NCI-H2107 treated with DMSO at 0.1 percent for 48 hours (cell line): ENCODE data around the gene BMF.

Experiments used
- DNase-seq: peaks from one replicate; lab custom pipeline; 2025; ENCODE audit not compliant: unreplicated experiment; lab: John Stamatoyannopoulos, UW

The BMF gene

GRCh38 chr15:40067921-40068624 lies 40.6 kb downstream of the BMF start:
- no peak for DNase-seq

GRCh38 chr15:40066589-40066988 lies 42.1 kb downstream of the BMF start:
- no peak for DNase-seq

DNA sequence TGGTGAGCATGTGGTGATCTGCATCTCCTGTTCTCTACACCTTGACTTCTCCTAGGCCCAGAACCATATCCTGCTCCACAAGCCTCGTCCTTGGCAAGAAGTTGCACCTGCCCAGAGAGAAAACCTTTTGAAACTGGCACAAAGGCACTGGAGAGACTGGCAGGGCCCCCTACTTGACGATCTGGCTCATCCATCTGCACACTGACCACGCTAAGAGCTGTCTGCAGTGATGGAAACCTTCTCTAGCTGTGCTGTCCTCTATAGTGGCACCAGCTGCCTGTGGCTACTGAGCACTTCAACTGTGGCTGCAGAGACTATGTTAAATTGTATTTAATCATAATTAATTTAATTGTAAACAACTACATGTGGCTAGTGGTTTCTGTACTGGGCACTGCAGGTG lies 43.5 kb downstream of the BMF start:
- peak; percentile 54 for DNase-seq

- no peak for DNase-seq
These were observed 44.3 kb downstream of the BMF start for GRCh38 chr15:40064231-40064894.

DNA sequence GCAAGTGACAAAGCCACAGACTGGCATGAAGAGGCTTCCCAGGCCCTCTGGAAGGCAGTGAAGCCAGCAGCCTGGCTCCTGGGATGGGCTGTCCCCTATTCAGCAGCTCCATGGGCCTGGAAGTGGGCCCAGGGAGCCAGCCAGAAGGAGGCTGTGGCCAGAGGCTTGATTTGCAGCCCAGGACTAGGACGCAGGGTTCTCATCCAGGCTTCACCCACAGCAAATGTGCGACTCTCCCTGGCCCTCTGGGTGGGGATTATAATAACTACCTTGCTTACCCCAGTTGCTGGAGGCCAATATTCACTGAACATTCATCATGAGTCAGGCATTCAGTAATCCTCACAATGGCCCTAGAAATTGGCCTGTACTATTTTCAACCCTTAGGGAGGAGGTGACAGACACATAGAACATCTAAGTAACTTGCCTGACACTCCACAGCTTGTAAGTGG lies 45.1 kb downstream of the BMF start:
- DNase-seq = no peak

DNA sequence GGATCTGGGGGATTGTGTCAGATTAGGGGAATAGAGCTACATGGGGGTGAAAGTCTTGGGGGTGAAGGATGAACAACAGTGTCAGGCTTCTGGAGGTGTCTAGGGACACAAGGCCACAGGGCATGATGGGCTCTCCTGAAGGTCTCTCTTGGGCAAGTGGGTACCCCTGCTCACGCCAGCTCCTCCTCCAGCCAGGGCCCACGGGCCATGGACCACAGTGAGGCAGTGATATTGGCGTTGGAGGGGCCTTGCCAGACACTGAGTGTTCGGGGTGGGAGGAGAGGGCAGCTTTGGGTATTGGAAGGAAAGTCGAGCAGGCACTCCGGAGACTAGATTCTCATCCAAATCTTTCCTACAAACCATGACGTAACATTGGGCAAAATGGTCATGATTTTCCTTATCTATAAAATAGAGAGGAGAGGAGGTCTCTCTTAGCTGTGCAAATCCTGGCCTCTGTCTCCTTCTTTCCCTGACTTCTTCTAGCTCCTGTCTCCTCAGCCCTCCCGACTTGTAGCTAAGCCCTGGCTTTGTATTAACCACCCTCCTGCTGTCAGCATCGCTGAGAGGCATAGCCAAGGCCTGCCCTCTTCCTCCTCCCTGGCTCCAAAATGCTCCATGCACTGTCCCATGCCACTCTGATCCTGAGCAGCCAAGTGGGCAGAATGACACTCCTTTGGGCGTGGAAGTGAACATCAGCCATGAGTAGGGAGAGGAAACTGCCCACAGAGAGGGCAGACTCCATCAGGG lies 45.7 kb downstream of the BMF start:
- no peak for DNase-seq

DNA sequence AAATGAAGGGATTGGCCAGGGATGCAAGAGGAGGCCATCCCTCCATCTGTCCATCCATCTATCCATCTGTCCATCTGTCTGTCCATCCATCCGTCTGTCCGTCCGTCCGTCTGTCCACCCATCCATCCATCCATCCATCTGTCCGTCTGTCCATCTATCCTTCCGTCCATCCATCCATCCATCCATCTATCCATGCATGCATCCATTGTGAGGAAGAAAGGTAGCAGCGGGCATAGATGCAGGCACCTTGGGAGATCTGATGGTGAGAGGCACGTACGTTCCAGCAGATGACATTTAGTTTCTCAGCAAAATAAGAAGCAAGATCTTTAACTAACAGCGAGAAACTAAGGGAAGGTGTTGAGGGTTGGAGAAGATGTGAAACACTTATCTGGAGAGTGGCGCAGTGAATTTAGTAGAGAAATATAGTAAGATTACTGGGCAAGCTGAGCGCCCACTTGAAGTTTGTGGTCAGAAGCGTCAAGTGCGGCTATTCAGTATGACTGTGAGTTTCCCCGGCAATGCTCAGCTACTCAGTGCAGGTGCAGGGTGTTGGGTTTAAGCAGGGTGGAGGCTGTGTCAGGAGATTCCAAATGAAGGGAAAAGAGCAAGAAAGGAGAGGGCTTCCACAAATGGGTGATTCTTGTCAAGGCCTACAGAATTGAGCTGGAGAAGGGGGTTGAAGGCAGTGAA lies 47.3 kb downstream of the BMF start:
- peak; percentile 80 for DNase-seq

DNA sequence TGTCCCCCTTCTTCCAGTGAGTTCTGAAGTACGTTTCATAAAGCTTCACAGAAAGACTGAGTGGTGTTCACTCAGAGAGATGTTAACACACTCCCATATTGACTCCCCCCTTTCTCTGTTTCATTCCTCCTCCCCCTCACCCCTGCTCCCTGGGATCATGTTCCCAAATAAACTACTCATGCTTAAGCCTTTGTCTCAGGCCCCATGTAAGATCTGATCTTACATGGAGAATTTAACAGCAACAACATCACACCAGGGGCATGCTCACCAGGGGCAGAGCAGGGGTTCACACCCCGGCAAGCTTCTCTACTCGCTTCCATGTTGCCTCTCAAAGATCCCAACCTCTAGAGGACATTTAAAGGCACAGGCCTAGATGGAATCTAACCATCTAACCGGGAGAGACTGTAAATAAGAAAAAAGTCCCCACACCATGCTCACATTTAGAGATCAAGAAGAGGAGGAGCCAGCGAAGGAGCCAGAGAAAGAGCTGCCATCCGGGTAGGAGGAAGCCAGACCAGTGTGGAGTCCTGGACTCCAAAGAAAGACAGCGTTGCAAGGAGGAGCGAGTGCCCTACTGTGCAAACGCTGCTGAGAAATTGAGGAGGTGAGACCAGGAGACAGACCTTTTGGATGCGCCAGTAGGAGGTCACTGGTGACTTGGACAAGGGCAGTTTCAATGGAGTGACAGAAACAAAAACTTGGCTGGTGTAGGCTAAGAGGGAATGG lies 48.3 kb downstream of the BMF start:
- DNase-seq = peak; percentile 44

DNA sequence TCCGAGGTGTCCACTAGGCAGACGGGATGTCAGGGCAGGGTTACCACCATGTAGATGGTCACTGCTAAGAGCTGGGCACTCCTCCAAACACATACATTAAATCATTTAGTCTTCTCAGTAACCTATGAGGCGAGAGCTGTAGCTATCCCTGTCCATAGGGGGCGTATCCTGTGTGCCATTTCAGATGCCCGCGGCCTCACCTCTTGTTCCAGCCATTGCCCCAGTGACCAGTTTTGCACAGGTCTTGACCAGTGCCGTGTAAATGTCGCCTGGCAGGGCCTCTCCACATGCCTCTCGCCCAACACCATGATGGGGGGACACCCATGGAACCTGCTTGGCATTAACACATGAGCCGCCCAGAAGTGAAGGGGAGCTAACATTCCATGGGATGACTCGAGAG lies 48.9 kb downstream of the BMF start:
- no peak for DNase-seq

DNA sequence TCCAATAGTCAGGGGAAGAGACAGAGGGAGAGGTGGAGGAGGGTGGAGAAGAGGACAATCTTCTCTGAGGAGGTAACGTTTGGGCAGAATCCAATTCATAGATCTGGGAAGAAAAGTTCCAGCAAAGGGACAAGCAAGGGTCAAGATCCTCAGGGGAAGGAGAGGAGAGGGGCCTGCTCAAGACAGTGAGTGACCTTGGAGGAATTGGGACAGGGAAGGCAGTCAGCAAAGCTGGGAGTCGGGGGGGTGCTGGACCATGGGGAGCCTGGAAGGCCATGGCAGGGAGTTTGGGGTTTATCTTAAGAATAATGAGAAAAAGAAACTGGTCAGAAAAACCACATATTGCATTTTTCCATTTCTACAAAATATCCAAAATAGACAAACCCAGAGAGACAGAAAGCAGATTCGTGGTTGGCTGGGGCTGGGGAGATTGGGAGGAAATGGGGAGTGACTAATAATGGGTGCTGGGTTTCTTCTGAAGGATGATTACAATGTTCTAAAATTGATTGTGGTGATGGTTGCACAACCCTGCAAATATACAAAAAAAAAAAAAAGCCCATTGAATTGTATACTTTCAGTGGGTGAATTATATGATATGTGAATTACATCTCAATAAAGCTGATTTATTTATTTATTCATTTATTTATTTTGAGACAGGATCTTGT lies 50.1 kb downstream of the BMF start:
- DNase-seq = no peak

- peak; percentile 42 for DNase-seq
These were observed 52.9 kb downstream of the BMF start for GRCh38 chr15:40055576-40056293.

DNA sequence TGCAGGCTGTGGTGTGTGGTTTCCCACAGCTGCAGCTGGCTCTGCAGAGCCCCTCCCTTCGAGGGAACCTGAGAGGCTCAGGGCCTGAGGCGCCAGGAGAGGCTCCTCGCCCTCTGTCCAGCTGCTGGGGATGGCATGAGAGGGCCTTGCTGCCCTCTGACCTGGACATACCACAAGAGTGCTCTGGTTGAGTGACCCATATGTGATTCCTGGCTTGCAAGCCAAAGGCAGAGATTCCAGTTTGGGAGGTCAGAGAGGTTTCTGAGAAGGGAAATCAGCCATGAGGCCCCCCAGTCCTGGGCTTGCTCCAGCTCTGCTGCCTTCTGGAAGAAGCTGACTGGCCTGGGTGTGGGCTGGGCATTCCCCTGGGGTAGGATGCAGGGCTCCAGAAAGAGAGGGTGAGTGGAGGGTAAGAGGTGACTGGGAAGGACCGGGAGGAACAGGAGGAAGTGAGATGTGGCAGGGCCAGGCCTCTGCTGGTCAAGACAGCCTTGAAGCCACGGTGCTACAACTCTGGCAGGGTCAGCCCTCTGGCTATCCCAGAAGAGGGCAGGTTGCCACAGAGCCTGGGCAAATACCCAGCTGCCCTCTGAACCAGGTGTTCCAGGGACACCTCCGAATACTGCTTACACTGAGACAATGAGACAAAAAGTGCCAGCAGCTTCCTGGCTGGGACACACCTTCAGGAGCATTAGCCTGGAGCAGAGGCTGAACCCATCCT lies 53.7 kb downstream of the BMF start:
- peak; percentile 37 for DNase-seq

DNA sequence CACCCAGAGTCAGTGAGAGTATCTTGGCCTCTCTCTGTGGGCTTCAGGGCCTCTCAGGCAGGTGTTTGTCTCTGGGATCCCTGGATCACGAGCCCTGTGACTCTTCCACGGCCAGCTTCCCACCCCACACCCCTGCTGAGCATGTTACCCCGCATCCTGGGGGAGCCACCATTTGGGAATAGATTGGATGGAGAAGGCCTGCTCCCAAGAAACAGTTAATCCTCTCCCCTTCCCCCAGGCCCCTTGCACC lies 54.1 kb downstream of the BMF start:
- peak; percentile 65 for DNase-seq

DNA sequence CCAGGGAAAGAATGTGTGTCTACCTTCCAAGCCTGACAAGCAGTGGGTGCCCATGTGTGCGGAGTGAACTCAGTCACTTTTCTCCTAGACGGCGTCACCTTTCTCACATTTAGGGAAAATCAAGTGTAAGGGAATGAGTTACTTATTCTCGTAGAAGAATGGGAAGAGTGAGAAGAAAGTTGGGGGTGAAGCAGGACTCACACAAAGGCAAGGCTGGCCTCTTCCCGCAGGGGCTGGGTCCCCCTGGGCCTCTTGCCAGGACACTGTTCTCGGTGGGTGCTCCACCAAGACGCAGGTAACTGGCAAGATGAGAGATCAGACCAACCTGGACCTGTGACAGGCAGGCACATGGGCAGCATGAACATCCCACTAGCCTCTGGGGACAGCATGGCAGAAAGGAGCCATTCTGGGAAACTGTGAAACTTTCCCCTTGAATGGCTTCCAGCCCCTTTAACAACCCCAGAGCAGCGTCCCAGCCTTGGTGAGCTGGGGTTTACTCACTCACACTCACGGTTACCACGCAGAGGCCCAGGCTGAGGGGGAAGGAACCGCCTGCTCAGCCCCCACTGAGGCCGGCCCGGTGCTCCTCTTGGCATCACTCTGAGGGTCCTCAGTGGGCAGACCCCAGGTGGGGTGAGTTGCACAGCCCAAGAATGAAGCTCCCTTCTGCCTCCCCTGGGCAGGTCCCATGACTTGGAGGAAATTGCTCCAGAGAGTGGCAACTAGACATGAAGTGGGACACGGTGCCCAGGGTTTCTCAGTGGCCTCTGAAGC lies 54.7 kb downstream of the BMF start:
- DNase-seq = no peak

DNA sequence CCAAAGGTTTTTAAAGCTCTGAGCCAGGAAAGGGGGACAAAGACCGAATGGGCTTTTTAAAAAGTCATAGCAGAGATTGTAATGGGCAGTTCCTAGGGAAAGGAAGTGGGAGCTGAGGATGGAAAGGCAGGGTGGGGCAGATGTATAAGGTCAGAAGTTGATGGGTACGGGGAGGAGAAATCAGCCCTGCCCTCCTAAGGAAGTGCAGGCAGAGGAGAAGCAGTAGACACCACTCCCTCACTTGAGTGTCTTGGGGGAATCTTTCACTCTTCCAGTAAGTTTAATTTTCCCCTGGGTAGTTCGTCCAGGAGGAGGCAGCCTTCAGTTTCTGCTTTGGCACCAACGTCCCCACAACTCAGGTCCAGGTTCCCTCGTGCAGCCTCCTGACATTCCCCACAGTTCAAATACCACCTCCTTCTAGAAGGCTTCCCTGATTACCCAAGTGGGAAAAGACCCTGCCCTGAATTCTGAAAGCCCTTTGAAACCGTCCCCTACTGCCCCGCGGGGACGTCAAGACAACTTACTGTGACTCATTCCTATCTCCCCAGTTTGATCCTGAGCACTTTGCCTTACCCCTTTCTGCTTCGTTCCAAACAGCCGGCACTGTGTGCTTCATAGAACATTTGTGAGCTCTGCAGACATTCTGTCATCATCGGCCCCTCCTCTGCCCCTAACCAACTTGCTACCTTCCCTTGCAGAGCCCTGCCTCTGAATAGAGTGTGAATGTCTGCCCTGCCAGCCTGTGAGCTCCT lies 55.4 kb downstream of the BMF start:
- no peak for DNase-seq

DNA sequence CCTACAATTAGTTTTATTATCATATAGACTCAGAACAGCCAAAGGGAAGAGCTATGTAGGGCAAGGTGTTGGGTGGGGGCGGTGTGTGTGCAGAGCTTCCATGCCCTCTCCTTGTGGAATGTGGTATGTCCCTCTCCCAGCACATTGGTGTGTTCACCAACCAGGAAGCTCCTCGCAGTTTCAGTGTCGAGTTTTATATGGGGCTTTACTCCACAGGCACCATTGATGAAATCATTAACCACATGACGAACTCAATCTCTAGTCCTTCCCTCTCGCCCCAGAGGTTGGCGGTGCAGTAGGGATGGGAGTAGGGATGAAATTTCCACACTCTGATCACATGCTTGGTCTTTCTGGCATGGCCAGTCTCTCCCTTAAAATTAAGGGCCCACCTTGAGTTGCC lies 56.1 kb downstream of the BMF start:
- DNase-seq = no peak

GRCh38 chr15:40051616-40052415 lies 56.9 kb downstream of the BMF start:
- no peak for DNase-seq
